GM18505 (cell line): ENCODE measurements around the gene HERC5.

Experiments used
- ATAC-seq: cut with Tn5 transposase; IDR thresholded peaks from one replicate; pipeline ENCODE4 v1.9.1; 2021; ENCODE audit not compliant: unreplicated experiment
- POLR2A ChIP-seq: IDR thresholded peaks from 4 replicates; pipeline ENCODE4 v1.6.1; 2011; ENCODE audit warnings: borderline replicate concordance; ENCODE audit not compliant: insufficient read depth, insufficient read length; ENCODE audit errors: extremely low read depth

The HERC5 gene

GRCh38 chr4:88465653-88466192 lies 8.8 kb downstream of the HERC5 start:
- no peak for TF ChIP-seq POLR2A
- ATAC-seq: no peak

GRCh38 chr4:88467392-88467791 lies 10.5 kb downstream of the HERC5 start:
- no peak for TF ChIP-seq POLR2A
- ATAC-seq: no peak

GRCh38 chr4:88477229-88477860 lies 20.4 kb downstream of the HERC5 start:
- ATAC-seq: no peak
- TF ChIP-seq POLR2A: no peak

GRCh38 chr4:88478247-88478646 lies 21.3 kb downstream of the HERC5 start:
- no peak for TF ChIP-seq POLR2A
- no peak for ATAC-seq

- TF ChIP-seq POLR2A: no peak
Measured at GRCh38 chr4:88481537-88481936, 24.6 kb downstream of the HERC5 start.

GRCh38 chr4:88489100-88489761 lies 32.3 kb downstream of the HERC5 start:
- no peak for ATAC-seq
- TF ChIP-seq POLR2A: no peak

More at GRCh38 chr4:88481537-88481936, 24.6 kb downstream of the HERC5 start:
- no peak for ATAC-seq

GRCh38 chr4:88497859-88498409 lies 41.0 kb downstream of the HERC5 start:
- TF ChIP-seq POLR2A: no peak
- ATAC-seq: no peak

GRCh38 chr4:88503344-88503743 lies 46.4 kb downstream of the HERC5 start:
- TF ChIP-seq POLR2A: no peak
- ATAC-seq: no peak

GRCh38 chr4:88511236-88511635 lies 54.3 kb downstream of the HERC5 start:
- TF ChIP-seq POLR2A: no peak
- ATAC-seq: no peak

GRCh38 chr4:88514557-88515511 lies 57.9 kb downstream of the HERC5 start:
- no peak for TF ChIP-seq POLR2A
- no peak for ATAC-seq

GRCh38 chr4:88516746-88517145 lies 59.8 kb downstream of the HERC5 start:
- ATAC-seq: no peak
- TF ChIP-seq POLR2A: no peak

GRCh38 chr4:88517825-88518224 lies 60.9 kb downstream of the HERC5 start:
- TF ChIP-seq POLR2A: no peak

GRCh38 chr4:88518911-88519310 lies 62.0 kb downstream of the HERC5 start:
- ATAC-seq: no peak
- TF ChIP-seq POLR2A: no peak

More at GRCh38 chr4:88517825-88518224, 60.9 kb downstream of the HERC5 start:
- no peak for ATAC-seq
